Activated naive CD4-positive, alpha-beta T cell treated with Interleukin-2 at 50 U/mL for 16 hours (primary cell): ENCODE results near the gene GNGT1.

Experiments
- DNase-seq: peaks from one replicate; pipeline ENCODE4 v3.0.0-alpha.2; 2020

Gene GNGT1

GRCh38 chr7:93906267-93906666 lies at the start of gene GNGT1:
Gene GNGT1, plus strand, starts transcription at chr7:93906567. Its CDS starts 180 bp downstream, at chr7:93906747.
- DNase-seq: no peak

GRCh38 chr7:93858857-93859256 lies 47.5 kb upstream of the GNGT1 start:
- no peak for DNase-seq

- DNase-seq: no peak
Observed at GRCh38 chr7:93860261-93860660, 46.1 kb upstream of the GNGT1 start.

GRCh38 chr7:93861325-93861949 lies 44.9 kb upstream of the GNGT1 start:
- DNase-seq: no peak

- no peak for DNase-seq
Observed at GRCh38 chr7:93862651-93863050, 43.7 kb upstream of the GNGT1 start.

GRCh38 chr7:93866886-93867285 lies 39.5 kb upstream of the GNGT1 start:
- DNase-seq: no peak

- no peak for DNase-seq
Observed at GRCh38 chr7:93873998-93874574, 32.3 kb upstream of the GNGT1 start.

GRCh38 chr7:93877742-93878141 lies 28.6 kb upstream of the GNGT1 start:
- DNase-seq: no peak

- DNase-seq: no peak
Observed at GRCh38 chr7:93879356-93879755, 27.0 kb upstream of the GNGT1 start.

GRCh38 chr7:93882468-93882867 lies 23.9 kb upstream of the GNGT1 start:
- DNase-seq: no peak

GRCh38 chr7:93883078-93883916 lies 23.1 kb upstream of the GNGT1 start:
- no peak for DNase-seq

- no peak for DNase-seq
Observed at GRCh38 chr7:93883917-93884345, 22.4 kb upstream of the GNGT1 start.

GRCh38 chr7:93884541-93884940 lies 21.8 kb upstream of the GNGT1 start:
- DNase-seq: no peak

GRCh38 chr7:93889261-93889660 lies 17.1 kb upstream of the GNGT1 start:
- no peak for DNase-seq

- DNase-seq: no peak
Observed at GRCh38 chr7:93890041-93890463, 16.3 kb upstream of the GNGT1 start.

GRCh38 chr7:93890464-93891068 lies 15.8 kb upstream of the GNGT1 start, which contains the start of gene TFPI2:
Gene TFPI2, minus strand, starts transcription at chr7:93890753. Its CDS starts 75 bp downstream, at chr7:93890678.
- no peak for DNase-seq

GRCh38 chr7:93894426-93894825 lies 11.9 kb upstream of the GNGT1 start:
- no peak for DNase-seq

- DNase-seq: no peak
Observed at GRCh38 chr7:93894966-93895640, 11.3 kb upstream of the GNGT1 start.

GRCh38 chr7:93895859-93896600 lies 10.3 kb upstream of the GNGT1 start:
- no peak for DNase-seq

GRCh38 chr7:93897680-93898079 lies 8.7 kb upstream of the GNGT1 start:
- no peak for DNase-seq

- no peak for DNase-seq
Observed at GRCh38 chr7:93902777-93903423, 3.5 kb upstream of the GNGT1 start.
